ENCODE data around the gene SHB.

SHB gene

DNA sequence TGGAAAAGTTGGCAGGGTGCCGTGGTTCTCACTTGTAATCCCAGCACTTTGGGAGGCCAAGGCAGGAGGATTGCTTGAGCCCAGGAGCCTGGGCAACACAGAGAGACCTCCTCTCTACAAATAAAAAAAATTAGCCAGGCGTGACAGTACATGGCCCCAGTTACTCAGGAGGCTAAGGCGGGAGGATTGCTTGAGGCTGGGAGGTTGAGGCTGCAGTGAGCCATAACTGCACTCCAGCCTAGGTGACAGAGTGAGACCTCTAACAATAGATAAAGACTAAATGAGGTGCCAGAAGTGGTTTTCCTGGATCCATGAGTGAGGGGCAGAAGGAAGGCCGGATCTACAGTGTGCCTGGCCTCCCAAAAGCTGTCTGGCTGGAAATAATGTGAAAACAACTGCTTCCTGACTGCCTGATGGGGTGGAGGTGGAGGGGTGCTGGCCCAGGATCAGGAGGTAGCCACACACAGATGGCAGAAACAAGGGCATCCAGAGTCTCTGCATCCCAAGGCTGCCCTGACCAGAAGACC lies 4.1 kb downstream of the SHB start:
- H3K79me2 ChIP-seq (ENCODE audit: low read length) = no peaks in the 10 kb centered on the region
- DNase-seq = no peak
- H2AFZ ChIP-seq (ENCODE audit: low read length) = no peak overlapping the region
- no peaks in the 10 kb centered on the region for H4K20me1 ChIP-seq (ENCODE audit: insufficient read depth, low read length)
- H3K27ac ChIP-seq (ENCODE audit: low read length) = no peak overlapping the region
- H3K9me2 ChIP-seq (replicated peaks; ENCODE audit: insufficient read depth, low read length) = no peaks in the 10 kb centered on the region
- H3K4me2 ChIP-seq (ENCODE audit: low read depth, low read length) = no peak overlapping the region
- H3K36me3 ChIP-seq (replicated peaks; ENCODE audit: insufficient read depth, low read length) = no peaks in the 10 kb centered on the region
- H3K27me3 ChIP-seq (replicated peaks; ENCODE audit: insufficient read depth, low read length) = peaks cover 17% of the 10 kb centered on the region
- no peak overlapping the region for H3K4me3 ChIP-seq (ENCODE audit: low read length)
- H3K9ac ChIP-seq (ENCODE audit: low read length) = no peak overlapping the region
- H3F3A ChIP-seq (ENCODE audit: insufficient read depth, low read length) = peaks cover 3% of the 10 kb centered on the region; the same call in 1 of the 2 replicates
- TF ChIP-seq EZH2phosphoT487 (IDR thresholded peaks at IDR 0.05; ENCODE audit: low read length) = no peak
- no peak for TF ChIP-seq EZH2 (optimal IDR thresholded peaks at IDR 0.05; ENCODE audit: low read depth, low read length)
- TF ChIP-seq, protein P1, sequence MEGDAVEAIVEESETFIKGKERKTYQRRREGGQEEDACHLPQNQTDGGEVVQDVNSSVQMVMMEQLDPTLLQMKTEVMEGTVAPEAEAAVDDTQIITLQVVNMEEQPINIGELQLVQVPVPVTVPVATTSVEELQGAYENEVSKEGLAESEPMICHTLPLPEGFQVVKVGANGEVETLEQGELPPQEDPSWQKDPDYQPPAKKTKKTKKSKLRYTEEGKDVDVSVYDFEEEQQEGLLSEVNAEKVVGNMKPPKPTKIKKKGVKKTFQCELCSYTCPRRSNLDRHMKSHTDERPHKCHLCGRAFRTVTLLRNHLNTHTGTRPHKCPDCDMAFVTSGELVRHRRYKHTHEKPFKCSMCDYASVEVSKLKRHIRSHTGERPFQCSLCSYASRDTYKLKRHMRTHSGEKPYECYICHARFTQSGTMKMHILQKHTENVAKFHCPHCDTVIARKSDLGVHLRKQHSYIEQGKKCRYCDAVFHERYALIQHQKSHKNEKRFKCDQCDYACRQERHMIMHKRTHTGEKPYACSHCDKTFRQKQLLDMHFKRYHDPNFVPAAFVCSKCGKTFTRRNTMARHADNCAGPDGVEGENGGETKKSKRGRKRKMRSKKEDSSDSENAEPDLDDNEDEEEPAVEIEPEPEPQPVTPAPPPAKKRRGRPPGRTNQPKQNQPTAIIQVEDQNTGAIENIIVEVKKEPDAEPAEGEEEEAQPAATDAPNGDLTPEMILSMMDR (IDR thresholded peaks at IDR 0.05; ENCODE audit: low read length) = no peak
- peaks cover 15% of the 10 kb centered on the region; the same call in 1 of the 2 replicates for H3K4me1 ChIP-seq (ENCODE audit: low read length)
- no peaks in the 10 kb centered on the region for H3K9me3 ChIP-seq (replicated peaks; ENCODE audit: insufficient read depth, low read length)

DNA sequence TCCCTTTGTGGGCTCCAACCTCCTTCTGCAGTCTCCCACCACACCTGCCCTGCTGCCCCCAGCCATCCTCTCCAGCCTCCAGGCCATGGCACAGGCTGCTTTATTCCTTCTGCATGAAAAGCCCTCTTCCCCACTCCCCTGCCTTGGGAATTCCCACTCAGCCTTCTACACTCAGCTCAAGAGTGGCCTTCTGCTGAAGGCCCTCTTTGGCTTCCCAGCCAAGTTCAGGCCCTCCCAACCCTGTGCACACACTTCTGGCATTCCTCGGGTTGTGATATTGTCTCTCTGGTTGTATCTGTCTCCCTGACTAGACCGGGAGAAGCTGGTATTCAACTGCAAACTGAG lies 5.7 kb downstream of the SHB start:
- Histone ChIP-seq H3K36me3 (replicated peaks; ENCODE audit: insufficient read depth, low read length) (no peaks in the 10 kb centered on the region), H3K4me3 (ENCODE audit: low read length) (no peak overlapping the region), H3K9me2 (replicated peaks; ENCODE audit: insufficient read depth, low read length) (no peaks in the 10 kb centered on the region), H3K9me3 (replicated peaks; ENCODE audit: insufficient read depth, low read length) (no peaks in the 10 kb centered on the region), H3F3A (ENCODE audit: insufficient read depth, low read length) (peaks cover 3% of the 10 kb centered on the region; the same call in 1 of the 2 replicates), H3K79me2 (ENCODE audit: low read length) (no peaks in the 10 kb centered on the region), H3K4me1 (ENCODE audit: low read length) (peaks cover 15% of the 10 kb centered on the region; the same call in 1 of the 2 replicates), H4K20me1 (ENCODE audit: insufficient read depth, low read length) (no peaks in the 10 kb centered on the region), H3K27ac (ENCODE audit: low read length) (no peak overlapping the region), H2AFZ (ENCODE audit: low read length) (no peak overlapping the region), H3K4me2 (ENCODE audit: low read depth, low read length) (no peak overlapping the region), H3K27me3 (replicated peaks; ENCODE audit: insufficient read depth, low read length) (peaks cover 17% of the 10 kb centered on the region), H3K9ac (ENCODE audit: low read length) (no peak overlapping the region)
- DNase-seq = no peak
- no peak for TF ChIP-seq EZH2phosphoT487 (IDR thresholded peaks at IDR 0.05; ENCODE audit: low read length)
- TF ChIP-seq, protein P1 (IDR thresholded peaks at IDR 0.05; ENCODE audit: low read length) = no peak
- TF ChIP-seq EZH2 (optimal IDR thresholded peaks at IDR 0.05; ENCODE audit: low read depth, low read length) = no peak

DNA sequence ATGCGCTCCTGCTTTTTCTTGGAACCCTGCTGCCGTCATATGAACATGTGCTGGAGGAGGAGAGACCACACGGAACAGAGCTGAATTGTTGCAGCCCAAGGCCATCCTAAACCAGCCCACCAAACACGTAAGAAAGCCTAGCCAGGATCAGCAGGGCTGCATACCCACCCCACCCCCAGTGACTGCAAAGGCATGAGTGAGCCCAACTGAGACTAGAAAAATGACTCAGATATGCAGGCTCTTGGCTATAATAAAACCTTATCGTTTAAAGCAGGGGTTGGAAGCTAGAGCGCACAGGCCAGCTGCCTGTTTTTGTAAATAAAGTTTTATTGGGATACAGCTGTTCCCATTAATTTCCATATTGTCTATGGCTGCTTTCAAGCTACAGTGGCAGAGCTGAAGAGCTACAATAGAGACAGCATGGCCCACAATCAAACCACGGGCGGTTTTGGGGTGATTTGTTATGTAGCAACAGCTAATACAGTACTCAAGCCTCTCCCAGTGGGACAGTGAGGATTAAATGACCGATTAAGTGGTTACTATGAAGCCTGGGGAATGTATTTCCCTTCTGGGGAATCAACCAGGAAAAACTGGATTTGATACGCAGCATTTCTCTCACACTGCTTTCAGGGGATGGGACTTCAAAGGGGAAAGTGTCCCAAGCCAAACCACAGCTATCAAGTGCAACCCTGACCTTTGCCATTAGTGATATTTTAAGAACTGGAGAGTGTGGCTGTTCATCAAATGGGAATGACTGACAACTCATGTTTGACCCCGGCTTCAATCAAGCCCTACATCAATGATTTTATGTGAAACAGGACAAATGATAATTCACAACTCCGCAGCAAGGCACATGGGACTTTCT lies 6.3 kb downstream of the SHB start:
- no peak for DNase-seq
- Histone ChIP-seq H3F3A (ENCODE audit: insufficient read depth, low read length) (peaks cover 3% of the 10 kb centered on the region; the same call in 1 of the 2 replicates), H3K4me3 (ENCODE audit: low read length) (no peak overlapping the region), H3K9ac (ENCODE audit: low read length) (no peak overlapping the region), H4K20me1 (ENCODE audit: insufficient read depth, low read length) (no peaks in the 10 kb centered on the region), H3K9me3 (replicated peaks; ENCODE audit: insufficient read depth, low read length) (no peaks in the 10 kb centered on the region), H3K36me3 (replicated peaks; ENCODE audit: insufficient read depth, low read length) (no peaks in the 10 kb centered on the region), H2AFZ (ENCODE audit: low read length) (no peak overlapping the region), H3K27me3 (replicated peaks; ENCODE audit: insufficient read depth, low read length) (peaks cover 11% of the 10 kb centered on the region), H3K4me1 (ENCODE audit: low read length) (peaks cover 15% of the 10 kb centered on the region; the same call in 1 of the 2 replicates), H3K9me2 (replicated peaks; ENCODE audit: insufficient read depth, low read length) (no peaks in the 10 kb centered on the region), H3K27ac (ENCODE audit: low read length) (no peak overlapping the region), H3K4me2 (ENCODE audit: low read depth, low read length) (no peak overlapping the region), H3K79me2 (ENCODE audit: low read length) (no peaks in the 10 kb centered on the region)
- no peak for TF ChIP-seq EZH2 (optimal IDR thresholded peaks at IDR 0.05; ENCODE audit: low read depth, low read length)
- TF ChIP-seq, protein P1 (IDR thresholded peaks at IDR 0.05; ENCODE audit: low read length) = no peak
- TF ChIP-seq EZH2phosphoT487 (IDR thresholded peaks at IDR 0.05; ENCODE audit: low read length) = no peak
